ENCODE measurements around the gene XKRX.

The XKRX gene

GRCh38 chrX:100895365-100896075 is 33.2 kb downstream of the XKRX start:
- no peak for DNase-seq (ENCODE audit: low read depth in 2 of 2)

GRCh38 chrX:100883654-100884053 is 45.1 kb downstream of the XKRX start:
- no peak for DNase-seq (ENCODE audit: low read depth in 2 of 2)

GRCh38 chrX:100880368-100880767 is 48.3 kb downstream of the XKRX start:
- no peak for DNase-seq (ENCODE audit: low read depth in 2 of 2)

DNA sequence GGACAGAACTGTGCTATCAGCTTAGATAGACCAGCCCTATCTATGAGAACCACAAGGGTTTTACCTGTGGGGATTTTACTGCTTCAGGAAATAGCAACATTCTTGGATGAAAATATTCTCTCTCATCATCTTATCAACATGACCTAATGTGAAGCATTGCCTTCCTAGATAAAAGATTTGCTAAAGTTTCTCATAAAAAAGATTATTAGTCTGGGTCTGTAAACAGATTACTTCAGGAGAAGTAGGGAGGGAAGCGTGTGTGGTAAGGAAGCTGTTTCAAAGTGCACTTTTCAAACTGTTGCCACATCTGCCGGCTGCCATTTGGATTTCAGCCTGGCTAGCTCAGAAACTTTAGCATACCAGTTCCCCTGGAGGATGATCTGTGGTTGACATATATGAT is 54.4 kb downstream of the XKRX start, which contains the start of gene NOX1:
TSS of gene NOX1 (minus strand) at position 35 of the 400 bp plus-strand sequence. CDS start 220 bp downstream, outside the sequence.
- no peak for DNase-seq (ENCODE audit: low read depth in 2 of 2)

DNA sequence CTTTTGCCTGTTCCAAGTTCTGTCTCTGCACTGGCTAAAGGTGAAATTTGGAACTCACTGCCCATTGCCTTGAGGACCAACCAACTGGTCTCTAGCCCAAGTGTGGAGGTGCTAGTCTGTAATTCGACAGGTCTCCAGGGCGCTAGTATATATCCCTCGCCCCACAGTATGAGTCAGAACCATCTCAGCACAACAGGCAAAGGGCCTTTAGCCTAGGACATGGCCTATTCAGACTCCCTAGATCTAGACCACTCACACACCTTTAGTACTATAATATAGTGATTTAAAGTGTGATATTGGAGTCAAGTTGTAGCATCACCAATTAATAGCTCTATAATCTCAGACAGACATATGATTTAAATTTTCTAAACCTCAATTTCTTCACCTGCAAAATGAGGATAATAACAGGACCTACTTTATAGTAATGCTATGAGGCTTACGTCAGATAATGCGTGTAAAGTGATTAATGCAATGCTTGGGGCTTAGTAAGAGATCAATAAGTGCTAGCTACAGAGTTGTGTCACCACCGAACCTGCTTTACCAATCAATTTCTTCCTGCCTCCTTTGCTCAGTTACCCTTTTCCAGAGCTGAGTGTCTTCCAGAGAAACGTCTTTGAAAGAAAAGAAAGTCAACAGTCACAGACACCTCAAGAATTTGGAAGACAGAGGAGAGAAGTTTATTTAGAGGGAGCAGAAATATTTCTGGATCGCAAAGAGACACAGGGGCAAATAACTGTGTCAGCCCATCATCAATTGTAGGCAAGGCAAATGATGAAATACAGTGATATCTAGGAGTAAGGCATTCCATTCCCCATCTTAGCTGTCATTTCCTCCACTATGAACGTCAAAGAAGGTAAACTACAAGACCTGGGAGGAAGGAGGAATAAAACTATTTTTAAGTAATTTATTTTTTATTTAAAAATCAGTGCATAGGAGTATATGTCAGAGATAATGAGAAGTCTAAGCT is 56.8 kb downstream of the XKRX start:
- DNase-seq (ENCODE audit: low read depth in 2 of 2): no peak

DNA sequence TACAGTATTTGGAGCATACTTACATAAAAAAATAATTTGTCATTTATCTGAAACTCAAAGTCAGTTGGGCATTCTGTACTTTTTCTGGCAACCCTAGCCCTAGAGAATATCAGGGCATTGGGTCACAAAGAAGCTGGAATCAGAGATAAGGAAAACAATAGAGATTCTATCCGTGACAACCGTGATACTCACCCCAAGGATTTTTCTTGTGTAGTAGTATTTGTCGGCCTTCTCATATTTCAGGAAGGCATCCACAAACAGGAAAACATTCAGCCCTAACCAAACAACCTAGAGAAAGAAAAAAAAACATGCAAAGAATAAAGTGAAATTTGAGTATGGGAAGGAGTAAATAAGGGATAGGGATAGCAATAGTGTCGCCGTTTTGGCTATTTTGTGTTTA is 58.2 kb downstream of the XKRX start:
- DNase-seq (ENCODE audit: low read depth in 2 of 2): no peak

DNA sequence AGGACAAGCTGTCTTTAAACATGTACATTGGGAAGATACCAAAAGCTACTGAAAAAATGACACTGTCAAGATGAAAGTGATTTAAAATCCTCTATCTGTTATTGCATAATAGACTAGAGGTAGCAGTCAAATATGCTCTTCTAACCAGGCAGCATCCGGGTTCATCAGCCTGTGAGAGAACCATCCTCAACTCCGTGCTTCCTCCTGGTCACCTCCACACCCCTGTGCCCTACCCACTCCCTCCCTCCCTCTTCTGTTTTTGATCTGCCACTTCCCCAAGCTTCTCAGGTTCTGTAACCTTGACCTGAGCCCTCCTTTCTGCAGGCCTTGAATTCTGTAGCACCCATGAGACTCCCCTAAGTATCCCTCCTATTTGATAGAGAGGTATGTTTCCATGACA is 60.4 kb downstream of the XKRX start:
- no peak for DNase-seq (ENCODE audit: low read depth in 2 of 2)

- no peak for DNase-seq (ENCODE audit: low read depth in 2 of 2)
Observed at GRCh38 chrX:100864657-100865391, 63.9 kb downstream of the XKRX start.
